ENCODE results near the gene ITGB8.

The ITGB8 gene

GRCh38 chr7:20307119-20307518, 23.6 kb upstream of the ITGB8 start:
- peak; percentile 36 for DNase-seq (ENCODE audit: low spot score)
- no peak overlapping the region for H2BK120ac ChIP-seq (ENCODE audit: low read depth, low read length)
- H3K9ac ChIP-seq (ENCODE audit: low read depth, low read length, poor library complexity): no peak overlapping the region
- H3K14ac ChIP-seq (ENCODE audit: low read length): no peak overlapping the region
- no peak overlapping the region for H3K23ac ChIP-seq (ENCODE audit: low read depth, low read length, poor library complexity)
- no peak overlapping the region for H4K8ac ChIP-seq (ENCODE audit: low read depth, low read length)
- WGBS, 2 donors (ENCODE audit: extremely low coverage in 2 of 2, insufficient read length in 2 of 2, insufficient replicate concordance in 1 of 2): no CpG with 5 or more reads among the region's 2 CpGs
- H3K18ac ChIP-seq (ENCODE audit: low read length): no peak overlapping the region
- H2BK15ac ChIP-seq (ENCODE audit: low read length): no peak overlapping the region
- no peaks in the 10 kb centered on the region for H3K79me1 ChIP-seq (ENCODE audit: low read depth, low read length)
- H3K4me3 ChIP-seq (ENCODE audit: low read length in 2 of 2): no peak overlapping the region
- no peak overlapping the region for H2BK5ac ChIP-seq (ENCODE audit: low read length)
- H3K36me3 ChIP-seq (replicated peaks in 1 of 2; ENCODE audit: control insufficient read depth in 2 of 2, insufficient read depth in 2 of 2, low read length in 2 of 2): no peaks in the 10 kb centered on the region
- no peak overlapping the region for H3K27ac ChIP-seq (replicated peaks; ENCODE audit: low read length)
- no peak overlapping the region for H2AFZ ChIP-seq (ENCODE audit: low read length)
- no peak overlapping the region for H4K91ac ChIP-seq (ENCODE audit: low read depth, low read length, poor library complexity)
- H3K4ac ChIP-seq (ENCODE audit: low read length): no peak overlapping the region
- H3K4me2 ChIP-seq (ENCODE audit: insufficient read depth, low read length, poor library complexity, severe bottlenecking): no peak overlapping the region
- peaks cover 6 to 27% of the 10 kb centered on the region in 2 donors for H3K4me1 ChIP-seq (ENCODE audit: control insufficient read depth in 2 of 2, insufficient read depth in 1 of 2, low read depth in 1 of 2, low read length in 2 of 2)
- H3K27me3 ChIP-seq (ENCODE audit: control insufficient read depth in 3 of 3, insufficient read depth in 3 of 3, low read depth in 1 of 3, low read length in 3 of 3): no peaks in the 10 kb centered on the region
- no peak overlapping the region for H2BK12ac ChIP-seq (ENCODE audit: low read length)
- no peak overlapping the region for H2AK5ac ChIP-seq (ENCODE audit: low read depth, low read length)
- no peaks in the 10 kb centered on the region for H3K9me3 ChIP-seq (replicated peaks in 1 of 2; ENCODE audit: control insufficient read depth in 2 of 2, insufficient read depth in 1 of 2, low read depth in 1 of 2, low read length in 2 of 2)

GRCh38 chr7:20307901-20308300, 22.8 kb upstream of the ITGB8 start:
- no CpG with 5 or more reads among the region's 7 CpGs for whole genome bisulfite sequencing, 2 donors (ENCODE audit: extremely low coverage in 2 of 2, insufficient read length in 2 of 2, insufficient replicate concordance in 1 of 2)
- DNase-seq (ENCODE audit: low spot score): peak; percentile 11

DNA sequence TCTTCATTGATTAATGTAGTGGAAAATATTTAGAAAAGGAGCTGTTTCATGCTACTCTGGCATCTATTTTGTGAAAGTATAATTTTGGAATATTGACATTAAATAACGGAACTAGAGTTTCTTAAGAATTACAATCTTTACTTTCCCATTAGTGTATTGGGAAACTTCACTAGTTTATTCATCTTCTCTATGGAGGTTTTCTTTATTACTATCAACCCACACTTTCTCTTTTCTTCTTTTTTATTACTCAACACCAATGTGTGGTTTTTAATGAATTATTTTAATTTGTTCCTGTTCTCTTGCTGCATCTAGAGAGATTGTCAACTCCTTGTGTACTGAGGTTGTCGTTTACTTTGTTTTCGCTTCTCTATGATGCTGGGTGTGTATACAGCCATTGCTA, 20.4 kb upstream of the ITGB8 start:
- Histone ChIP-seq H4K91ac (ENCODE audit: low read depth, low read length, poor library complexity) (no peak overlapping the region), H2BK120ac (ENCODE audit: low read depth, low read length) (no peak overlapping the region), H2BK12ac (ENCODE audit: low read length) (no peak overlapping the region), H3K18ac (ENCODE audit: low read length) (no peak overlapping the region), H2AFZ (ENCODE audit: low read length) (no peak overlapping the region), H2BK15ac (ENCODE audit: low read length) (no peak overlapping the region), H3K4me3 (ENCODE audit: low read length in 2 of 2) (no peak overlapping the region), H3K14ac (ENCODE audit: low read length) (no peak overlapping the region), H3K36me3 (replicated peaks in 1 of 2; ENCODE audit: control insufficient read depth in 2 of 2, insufficient read depth in 2 of 2, low read length in 2 of 2) (no peaks in the 10 kb centered on the region), H3K27ac (replicated peaks; ENCODE audit: low read length) (no peak overlapping the region), H3K4me1 (ENCODE audit: control insufficient read depth in 2 of 2, insufficient read depth in 1 of 2, low read depth in 1 of 2, low read length in 2 of 2) (peaks cover 6 to 27% of the 10 kb centered on the region in 2 donors), H3K79me1 (ENCODE audit: low read depth, low read length) (no peaks in the 10 kb centered on the region), H3K9me3 (replicated peaks in 1 of 2; ENCODE audit: control insufficient read depth in 2 of 2, insufficient read depth in 1 of 2, low read depth in 1 of 2, low read length in 2 of 2) (no peaks in the 10 kb centered on the region), H4K8ac (ENCODE audit: low read depth, low read length) (no peak overlapping the region), H3K23ac (ENCODE audit: low read depth, low read length, poor library complexity) (no peak overlapping the region), H2AK5ac (ENCODE audit: low read depth, low read length) (no peak overlapping the region), H3K27me3 (ENCODE audit: control insufficient read depth in 3 of 3, insufficient read depth in 3 of 3, low read depth in 1 of 3, low read length in 3 of 3) (no peaks in the 10 kb centered on the region), H3K9ac (ENCODE audit: low read depth, low read length, poor library complexity) (no peak overlapping the region), H3K4me2 (ENCODE audit: insufficient read depth, low read length, poor library complexity, severe bottlenecking) (no peak overlapping the region), H2BK5ac (ENCODE audit: low read length) (no peak overlapping the region), H3K4ac (ENCODE audit: low read length) (no peak overlapping the region)
- no CpG with 5 or more reads among the region's 3 CpGs for WGBS, 2 donors (ENCODE audit: extremely low coverage in 2 of 2, insufficient read length in 2 of 2, insufficient replicate concordance in 1 of 2)
- DNase-seq (ENCODE audit: low spot score): no peak

More at GRCh38 chr7:20307901-20308300, 22.8 kb upstream of the ITGB8 start:
- no peak overlapping the region for H3K18ac ChIP-seq (ENCODE audit: low read length)
- no peak overlapping the region for H2BK12ac ChIP-seq (ENCODE audit: low read length)
- no peak overlapping the region for H2AK5ac ChIP-seq (ENCODE audit: low read depth, low read length)
- H3K4me2 ChIP-seq (ENCODE audit: insufficient read depth, low read length, poor library complexity, severe bottlenecking): no peak overlapping the region
- no peak overlapping the region for H3K4me3 ChIP-seq (ENCODE audit: low read length in 2 of 2)
- H3K4me1 ChIP-seq (ENCODE audit: control insufficient read depth in 2 of 2, insufficient read depth in 1 of 2, low read depth in 1 of 2, low read length in 2 of 2): peaks cover 6 to 27% of the 10 kb centered on the region in 2 donors
- no peak overlapping the region for H4K8ac ChIP-seq (ENCODE audit: low read depth, low read length)
- no peak overlapping the region for H2BK15ac ChIP-seq (ENCODE audit: low read length)
- no peaks in the 10 kb centered on the region for H3K27me3 ChIP-seq (ENCODE audit: control insufficient read depth in 3 of 3, insufficient read depth in 3 of 3, low read depth in 1 of 3, low read length in 3 of 3)
- H4K91ac ChIP-seq (ENCODE audit: low read depth, low read length, poor library complexity): no peak overlapping the region
- H2BK120ac ChIP-seq (ENCODE audit: low read depth, low read length): no peak overlapping the region
- H3K14ac ChIP-seq (ENCODE audit: low read length): no peak overlapping the region
- H3K79me1 ChIP-seq (ENCODE audit: low read depth, low read length): no peaks in the 10 kb centered on the region
- H3K9ac ChIP-seq (ENCODE audit: low read depth, low read length, poor library complexity): no peak overlapping the region
- H2BK5ac ChIP-seq (ENCODE audit: low read length): no peak overlapping the region
- peak overlapping the region; percentile 77 for H2AFZ ChIP-seq (ENCODE audit: low read length)
- no peaks in the 10 kb centered on the region for H3K36me3 ChIP-seq (replicated peaks in 1 of 2; ENCODE audit: control insufficient read depth in 2 of 2, insufficient read depth in 2 of 2, low read length in 2 of 2)
- no peak overlapping the region for H3K23ac ChIP-seq (ENCODE audit: low read depth, low read length, poor library complexity)
- H3K4ac ChIP-seq (ENCODE audit: low read length): no peak overlapping the region
- H3K27ac ChIP-seq (replicated peaks; ENCODE audit: low read length): no peak overlapping the region
- H3K9me3 ChIP-seq (replicated peaks in 1 of 2; ENCODE audit: control insufficient read depth in 2 of 2, insufficient read depth in 1 of 2, low read depth in 1 of 2, low read length in 2 of 2): no peaks in the 10 kb centered on the region

- no peak overlapping the region for H3K27ac ChIP-seq (replicated peaks; ENCODE audit: low read length)
- no peak overlapping the region for H3K9ac ChIP-seq (ENCODE audit: low read depth, low read length, poor library complexity)
Observed at GRCh38 chr7:20310963-20311742, 19.5 kb upstream of the ITGB8 start.

More at GRCh38 chr7:20310963-20311742, 19.5 kb upstream of the ITGB8 start:
- Histone ChIP-seq H3K4me1 (ENCODE audit: control insufficient read depth in 2 of 2, insufficient read depth in 1 of 2, low read depth in 1 of 2, low read length in 2 of 2) (peaks cover 6 to 25% of the 10 kb centered on the region in 2 donors), H3K4me3 (ENCODE audit: low read length in 2 of 2) (no peak overlapping the region), H2AFZ (ENCODE audit: low read length) (no peak overlapping the region), H3K4ac (ENCODE audit: low read length) (no peak overlapping the region), H3K36me3 (replicated peaks in 1 of 2; ENCODE audit: control insufficient read depth in 2 of 2, insufficient read depth in 2 of 2, low read length in 2 of 2) (no peaks in the 10 kb centered on the region), H3K27me3 (ENCODE audit: control insufficient read depth in 3 of 3, insufficient read depth in 3 of 3, low read depth in 1 of 3, low read length in 3 of 3) (no peaks in the 10 kb centered on the region), H2BK12ac (ENCODE audit: low read length) (no peak overlapping the region), H3K4me2 (ENCODE audit: insufficient read depth, low read length, poor library complexity, severe bottlenecking) (no peak overlapping the region), H2AK5ac (ENCODE audit: low read depth, low read length) (no peak overlapping the region), H3K23ac (ENCODE audit: low read depth, low read length, poor library complexity) (no peak overlapping the region), H2BK15ac (ENCODE audit: low read length) (no peak overlapping the region), H4K91ac (ENCODE audit: low read depth, low read length, poor library complexity) (no peak overlapping the region), H3K79me1 (ENCODE audit: low read depth, low read length) (no peaks in the 10 kb centered on the region), H3K18ac (ENCODE audit: low read length) (no peak overlapping the region), H2BK120ac (ENCODE audit: low read depth, low read length) (no peak overlapping the region), H3K14ac (ENCODE audit: low read length) (no peak overlapping the region), H3K9me3 (replicated peaks in 1 of 2; ENCODE audit: control insufficient read depth in 2 of 2, insufficient read depth in 1 of 2, low read depth in 1 of 2, low read length in 2 of 2) (no peaks in the 10 kb centered on the region), H4K8ac (ENCODE audit: low read depth, low read length) (no peak overlapping the region), H2BK5ac (ENCODE audit: low read length) (no peak overlapping the region)
- DNase-seq (ENCODE audit: low spot score): no peak
- WGBS, 2 donors (ENCODE audit: extremely low coverage in 2 of 2, insufficient read length in 2 of 2, insufficient replicate concordance in 1 of 2): no CpG with 5 or more reads among the region's 3 CpGs

Measured in neuronal stem cell (in vitro differentiated cells).